Stimulated activated naive CD8-positive, alpha-beta T cell treated with anti-CD3 and anti-CD28 coated beads, Interleukin-15, Interleukin-2, amounts not matched to agents 100 ng/mL and 50 ng/mL, for 24 hours (primary cell): Measurements from ENCODE around the gene CLIC5.

Source experiments
- H3K27ac Mint-ChIP-seq: one replicate; pipeline ENCODE4 v1.8.0; 2021; ENCODE audit warnings: mild to moderate bottlenecking, mixed read lengths
- H3K27me3 Mint-ChIP-seq: one replicate; pipeline ENCODE4 v1.8.0; 2021; ENCODE audit warnings: mixed read lengths
- H3K36me3 Mint-ChIP-seq: one replicate; pipeline ENCODE4 v1.8.0; 2021; ENCODE audit warnings: low read depth, mixed read lengths
- H3K4me1 Mint-ChIP-seq: one replicate; pipeline ENCODE4 v1.8.0; 2021; ENCODE audit warnings: low read depth, mixed read lengths
- H3K4me3 Mint-ChIP-seq: one replicate; pipeline ENCODE4 v1.8.0; 2021; ENCODE audit warnings: mild to moderate bottlenecking, mixed read lengths
- H3K9me3 Mint-ChIP-seq: one replicate; pipeline ENCODE4 v1.8.0; 2021; ENCODE audit warnings: mixed read lengths

The CLIC5 gene

DNA sequence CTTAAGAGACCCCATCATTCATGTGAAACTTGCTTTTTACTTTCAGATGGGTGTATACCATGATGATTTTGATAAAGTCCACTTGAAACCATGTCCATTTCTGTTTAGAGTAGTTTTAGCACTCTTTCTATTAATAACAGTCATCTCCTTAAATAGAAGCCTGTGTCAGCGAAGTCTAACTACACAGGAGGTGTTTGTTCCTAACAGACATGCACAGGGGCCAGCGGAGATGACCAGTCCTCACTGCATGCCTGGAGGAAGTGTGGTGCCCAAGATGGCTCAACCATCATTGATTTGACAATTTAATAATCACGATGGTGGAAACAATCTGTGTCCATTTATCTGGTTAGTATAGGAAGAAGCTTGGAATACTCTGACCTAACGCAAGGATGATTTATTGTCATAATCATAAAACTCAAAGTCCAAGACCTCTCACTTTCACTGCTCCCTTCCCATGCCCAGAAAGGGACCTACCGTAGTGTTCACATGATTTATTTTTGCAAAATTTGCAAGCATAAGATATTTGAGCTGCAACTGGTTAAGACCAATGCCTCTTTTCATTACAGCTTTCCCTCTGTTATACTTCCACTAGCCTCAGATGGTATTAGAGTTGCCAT lies 31.0 kb upstream of the CLIC5 start:
- Mint-ChIP-seq H3K27me3 (peaks cover 10% of the 10 kb centered on the region), H3K9me3 (no peaks in the 10 kb centered on the region), H3K4me1 (peaks cover 18% of the 10 kb centered on the region), H3K36me3 (no peaks in the 10 kb centered on the region), H3K27ac (no peak overlapping the region), H3K4me3 (no peak overlapping the region)

GRCh38 chr6:46044881-46045617 lies 29.4 kb upstream of the CLIC5 start:
- Mint-ChIP-seq H3K27ac (no peak overlapping the region), H3K4me3 (no peak overlapping the region), H3K27me3 (peaks cover 10% of the 10 kb centered on the region), H3K9me3 (no peaks in the 10 kb centered on the region), H3K4me1 (peaks cover 15% of the 10 kb centered on the region), H3K36me3 (no peaks in the 10 kb centered on the region)

- no peaks in the 10 kb centered on the region for H3K36me3 Mint-ChIP-seq
- no peaks in the 10 kb centered on the region for H3K9me3 Mint-ChIP-seq
- H3K4me1 Mint-ChIP-seq, result peaks cover 15% of the 10 kb centered on the region
- H3K4me3 Mint-ChIP-seq, result no peak overlapping the region
- H3K27ac Mint-ChIP-seq, result no peak overlapping the region
- H3K27me3 Mint-ChIP-seq, result no peaks in the 10 kb centered on the region
Observed at GRCh38 chr6:46042355-46042999, 26.8 kb upstream of the CLIC5 start.

DNA sequence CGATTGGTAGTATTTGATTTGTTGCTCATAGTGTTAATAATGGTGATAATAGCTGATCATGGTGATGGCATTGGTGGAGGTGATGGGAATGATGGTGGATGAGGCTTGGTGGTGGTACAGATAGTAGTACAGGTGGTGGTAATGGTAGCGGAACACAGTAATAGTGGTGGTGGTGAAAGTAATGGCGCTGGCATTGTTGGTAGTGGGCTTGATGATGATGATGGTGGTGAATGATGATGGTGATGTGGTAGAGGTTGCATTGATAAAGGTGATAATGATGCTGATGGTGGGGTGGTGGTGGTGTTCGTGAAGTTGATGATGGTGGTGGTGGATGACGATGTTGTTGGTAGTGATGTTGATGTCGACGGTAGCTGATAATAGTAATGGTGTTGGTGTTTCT lies 24.6 kb upstream of the CLIC5 start:
- H3K27ac Mint-ChIP-seq, result no peak overlapping the region
- H3K9me3 Mint-ChIP-seq, result no peaks in the 10 kb centered on the region
- no peaks in the 10 kb centered on the region for H3K27me3 Mint-ChIP-seq
- no peaks in the 10 kb centered on the region for H3K36me3 Mint-ChIP-seq
- no peak overlapping the region for H3K4me3 Mint-ChIP-seq
- peaks cover 5% of the 10 kb centered on the region for H3K4me1 Mint-ChIP-seq

DNA sequence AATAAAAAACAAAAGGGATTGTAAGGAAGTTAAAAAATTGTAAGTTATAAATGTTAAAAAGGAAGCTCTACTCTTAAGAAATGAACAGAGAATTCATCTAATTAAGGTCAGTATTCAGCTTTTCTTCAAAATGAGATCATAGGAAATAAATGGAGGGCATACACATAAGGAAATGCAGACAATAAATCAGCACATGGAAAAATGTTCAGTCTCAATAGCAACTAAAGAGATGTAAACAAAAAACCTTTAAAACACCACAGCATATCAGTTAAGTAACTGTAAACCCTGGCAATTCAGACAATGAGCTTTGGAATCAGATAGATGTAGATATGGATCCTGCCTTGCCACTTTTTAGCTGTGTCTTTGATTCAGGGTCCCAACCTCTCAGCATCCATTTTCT lies 24.0 kb upstream of the CLIC5 start:
- no peak overlapping the region for H3K4me3 Mint-ChIP-seq
- no peaks in the 10 kb centered on the region for H3K4me1 Mint-ChIP-seq
- H3K36me3 Mint-ChIP-seq, result no peaks in the 10 kb centered on the region
- H3K27me3 Mint-ChIP-seq, result no peaks in the 10 kb centered on the region
- no peaks in the 10 kb centered on the region for H3K9me3 Mint-ChIP-seq
- no peak overlapping the region for H3K27ac Mint-ChIP-seq

GRCh38 chr6:46036911-46037310 lies 21.3 kb upstream of the CLIC5 start:
- H3K4me3 Mint-ChIP-seq, result no peak overlapping the region
- H3K27ac Mint-ChIP-seq, result no peak overlapping the region
- no peaks in the 10 kb centered on the region for H3K9me3 Mint-ChIP-seq
- no peaks in the 10 kb centered on the region for H3K4me1 Mint-ChIP-seq
- no peaks in the 10 kb centered on the region for H3K27me3 Mint-ChIP-seq
- H3K36me3 Mint-ChIP-seq, result no peaks in the 10 kb centered on the region

- H3K9me3 Mint-ChIP-seq, result no peaks in the 10 kb centered on the region
Observed at GRCh38 chr6:46035242-46035641, 19.6 kb upstream of the CLIC5 start.

DNA sequence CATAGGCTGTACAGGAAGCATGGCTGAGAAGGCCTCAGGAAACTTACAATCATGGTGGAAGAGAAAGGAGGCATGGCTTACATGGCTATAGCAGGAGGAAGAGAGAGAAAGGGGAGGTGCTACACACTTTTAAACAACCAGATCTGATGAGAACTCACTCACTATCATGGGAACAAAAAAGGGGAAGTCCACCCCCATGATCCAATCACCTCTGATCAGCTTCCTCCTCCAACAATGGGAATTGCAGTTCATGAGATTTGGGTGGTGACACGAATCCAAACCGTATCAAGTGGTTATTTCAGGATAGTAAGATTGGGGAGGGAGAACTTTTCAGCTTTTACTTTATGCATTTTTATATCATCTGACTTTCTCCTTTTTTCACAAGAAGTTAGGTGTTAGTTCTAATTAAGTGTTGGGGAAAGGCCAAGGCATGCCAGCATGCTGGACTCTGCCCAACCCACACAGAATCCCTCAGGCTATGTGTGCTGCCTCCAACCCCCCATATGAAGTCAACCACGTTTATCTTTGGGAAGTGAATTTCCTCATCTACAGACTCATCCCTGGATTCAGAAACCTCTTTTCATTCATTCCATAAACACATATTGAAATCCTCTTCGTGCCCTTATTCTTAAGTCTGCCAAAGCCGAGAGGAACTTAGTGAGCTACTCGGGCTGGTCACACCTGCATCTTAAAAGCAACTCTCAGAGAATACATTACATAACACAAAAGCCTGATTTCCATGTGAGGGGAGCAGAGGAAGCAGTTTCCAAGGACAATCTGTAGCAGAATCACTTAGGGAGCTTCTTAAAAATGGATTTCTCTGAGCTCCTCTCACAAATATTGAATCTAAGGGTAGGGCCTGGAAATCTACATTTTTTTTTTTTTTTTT lies 16.7 kb upstream of the CLIC5 start:
- no peaks in the 10 kb centered on the region for H3K36me3 Mint-ChIP-seq
- no peak overlapping the region for H3K4me3 Mint-ChIP-seq
- no peaks in the 10 kb centered on the region for H3K9me3 Mint-ChIP-seq
- no peak overlapping the region for H3K27ac Mint-ChIP-seq
- H3K27me3 Mint-ChIP-seq, result peaks cover 4% of the 10 kb centered on the region
- no peaks in the 10 kb centered on the region for H3K4me1 Mint-ChIP-seq

More at GRCh38 chr6:46035242-46035641, 19.6 kb upstream of the CLIC5 start:
- no peaks in the 10 kb centered on the region for H3K27me3 Mint-ChIP-seq
- H3K4me1 Mint-ChIP-seq, result no peaks in the 10 kb centered on the region
- H3K27ac Mint-ChIP-seq, result no peak overlapping the region
- H3K4me3 Mint-ChIP-seq, result no peak overlapping the region
- no peaks in the 10 kb centered on the region for H3K36me3 Mint-ChIP-seq

DNA sequence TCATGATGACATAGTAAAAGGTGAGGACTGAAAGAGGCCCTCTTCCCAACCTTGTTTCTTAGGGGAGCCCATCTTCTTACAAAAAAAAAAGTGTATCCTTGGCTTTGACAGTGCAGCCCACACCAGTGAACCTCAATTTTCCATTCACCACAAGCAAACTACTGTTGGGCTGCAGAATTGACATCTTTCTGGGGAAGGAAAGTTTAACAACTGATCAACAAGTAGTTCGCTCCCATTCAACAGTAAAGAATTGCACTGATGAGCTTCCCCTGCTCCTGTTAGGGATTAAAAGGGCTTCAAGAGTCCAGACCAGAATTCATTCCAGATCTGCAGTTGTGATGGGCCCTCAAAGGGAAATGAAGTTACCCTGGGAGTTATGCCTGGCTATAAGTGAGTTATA lies 13.9 kb upstream of the CLIC5 start:
- Mint-ChIP-seq H3K4me1 (no peaks in the 10 kb centered on the region), H3K4me3 (no peak overlapping the region), H3K27me3 (peaks cover 4% of the 10 kb centered on the region), H3K27ac (no peak overlapping the region), H3K9me3 (no peaks in the 10 kb centered on the region), H3K36me3 (no peaks in the 10 kb centered on the region)

DNA sequence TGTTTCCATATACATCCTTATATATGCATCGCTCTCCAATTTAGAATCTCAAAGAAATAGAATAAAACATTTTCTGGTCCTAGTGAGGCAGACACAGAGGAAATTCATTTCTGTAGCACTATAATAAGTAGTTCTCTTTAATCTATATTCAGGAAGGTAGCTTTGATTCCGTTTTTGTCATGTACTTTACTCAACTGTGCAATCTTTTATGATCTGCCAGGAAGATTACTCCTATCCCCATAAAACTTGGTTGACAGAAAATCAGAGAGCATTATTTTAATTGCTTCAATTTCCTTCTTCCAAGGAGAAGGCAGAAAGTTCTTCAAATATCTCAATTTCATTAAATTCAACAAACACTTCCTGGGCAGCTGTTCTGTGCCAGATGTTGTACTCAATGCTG lies 10.6 kb upstream of the CLIC5 start:
- peaks cover 8% of the 10 kb centered on the region for H3K9me3 Mint-ChIP-seq
- H3K36me3 Mint-ChIP-seq, result no peaks in the 10 kb centered on the region
- no peak overlapping the region for H3K27ac Mint-ChIP-seq
- peaks cover 13% of the 10 kb centered on the region for H3K27me3 Mint-ChIP-seq
- peaks cover 16% of the 10 kb centered on the region for H3K4me1 Mint-ChIP-seq
- H3K4me3 Mint-ChIP-seq, result no peak overlapping the region

DNA sequence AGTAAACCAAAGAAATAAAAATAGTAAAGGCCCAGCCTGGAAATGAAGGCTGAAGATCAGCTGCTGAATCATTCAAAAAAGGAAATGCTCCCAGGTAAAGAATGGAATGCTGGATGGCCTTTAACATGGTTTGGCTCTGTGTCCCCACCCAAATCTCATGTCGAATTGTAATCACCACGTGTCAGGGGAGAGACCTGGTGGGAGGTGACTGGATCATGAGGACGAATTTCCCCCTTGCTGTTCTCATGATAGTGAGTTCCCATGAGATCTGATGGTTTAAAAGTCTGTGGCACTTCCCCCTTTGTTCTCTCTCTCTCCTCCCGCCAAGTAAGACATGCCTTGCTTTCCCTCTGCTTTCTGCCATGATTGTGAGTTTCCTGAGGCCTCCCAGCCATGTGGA lies 9.9 kb upstream of the CLIC5 start:
- Mint-ChIP-seq H3K27me3 (peaks cover 19% of the 10 kb centered on the region), H3K4me3 (no peak overlapping the region), H3K36me3 (no peaks in the 10 kb centered on the region), H3K27ac (no peak overlapping the region), H3K4me1 (peaks cover 16% of the 10 kb centered on the region), H3K9me3 (peaks cover 8% of the 10 kb centered on the region)

DNA sequence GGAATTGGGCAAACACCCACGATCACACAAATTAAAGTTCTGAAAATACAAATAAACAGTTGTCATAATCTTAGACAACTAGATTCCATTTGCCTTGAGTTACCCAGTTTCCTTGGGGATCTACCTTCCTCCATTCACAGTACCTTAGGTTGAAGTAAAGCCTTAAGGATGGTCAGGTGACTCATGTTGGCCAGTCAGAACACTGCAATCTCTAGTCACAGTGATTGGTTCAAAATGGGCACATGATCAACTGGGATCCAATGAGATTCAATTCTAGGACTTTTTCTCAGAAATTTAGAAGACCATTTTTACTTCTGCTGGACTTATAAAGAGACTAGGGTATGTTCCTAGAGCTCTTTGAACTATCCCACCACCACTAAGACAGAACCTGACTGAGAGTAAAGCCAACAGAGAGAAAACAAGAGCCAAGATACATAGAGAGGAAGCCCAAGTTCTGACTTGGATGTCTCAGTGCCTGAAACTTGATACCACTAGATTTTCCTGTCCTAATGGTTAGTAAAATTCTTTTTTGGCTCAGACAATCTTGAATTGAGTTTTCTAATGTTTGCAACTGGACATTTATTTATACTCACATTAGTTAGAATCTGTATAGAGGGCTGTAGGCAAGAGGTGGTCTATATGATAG lies 8.6 kb upstream of the CLIC5 start:
- Mint-ChIP-seq H3K36me3 (no peaks in the 10 kb centered on the region), H3K4me1 (peaks cover 16% of the 10 kb centered on the region), H3K27me3 (peaks cover 19% of the 10 kb centered on the region), H3K4me3 (no peak overlapping the region), H3K27ac (no peak overlapping the region), H3K9me3 (peaks cover 8% of the 10 kb centered on the region)

DNA sequence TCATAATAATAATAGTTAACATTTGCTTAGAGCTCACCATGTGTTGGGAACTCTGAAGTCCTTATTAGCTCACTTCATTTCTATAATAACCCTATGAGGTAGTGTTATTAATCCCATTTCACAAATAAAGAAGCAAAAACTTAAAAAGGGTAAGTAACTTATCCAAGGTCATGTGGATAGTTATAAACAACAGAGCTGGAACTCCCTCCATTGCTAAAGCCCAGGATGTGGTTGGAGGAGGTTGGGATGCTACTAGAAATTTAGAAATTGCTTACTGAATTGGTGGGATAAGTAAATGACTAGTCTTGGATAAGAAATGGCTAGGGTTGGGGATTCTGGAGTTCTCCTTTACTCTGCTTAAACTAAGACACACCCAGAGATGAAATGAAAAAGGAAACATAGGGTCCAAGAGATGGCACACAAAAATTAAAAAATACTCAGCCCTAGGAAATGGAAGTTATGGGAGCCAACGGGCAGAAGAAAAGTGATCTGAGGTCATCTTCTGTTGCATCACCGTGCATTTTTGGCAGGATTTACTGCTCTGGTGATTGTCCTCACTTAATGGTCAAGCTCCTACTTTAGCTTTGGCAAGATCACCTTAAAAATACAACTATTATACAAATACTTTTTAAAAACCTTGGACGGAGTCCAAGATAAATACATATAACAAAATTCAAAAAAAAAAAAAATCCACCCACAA lies 7.7 kb upstream of the CLIC5 start:
- Mint-ChIP-seq H3K4me1 (peaks cover 16% of the 10 kb centered on the region), H3K4me3 (no peak overlapping the region), H3K36me3 (no peaks in the 10 kb centered on the region), H3K9me3 (peaks cover 8% of the 10 kb centered on the region), H3K27ac (no peak overlapping the region), H3K27me3 (peaks cover 21% of the 10 kb centered on the region)
